HEK293T (cell line): ENCODE results near the gene ZBTB20.

Source experiments
- BHLHE40 ChIP-seq: fragments of 450-650 bp; IDR thresholded peaks from 2 replicates; pipeline ENCODE4 v1.6.1; 2016; ENCODE audit warnings: mild to moderate bottlenecking, moderate library complexity, borderline replicate concordance
- CTBP1 ChIP-seq: fragments of 450-650 bp; IDR thresholded peaks from 2 replicates; pipeline ENCODE4 v1.6.1; 2016; ENCODE audit warnings: borderline replicate concordance
- ELF4 ChIP-seq: fragments of 450-650 bp; IDR thresholded peaks from 2 replicates; pipeline ENCODE4 v1.6.1; 2017; ENCODE audit warnings: antibody characterized with exemption
- FOXK2 ChIP-seq: fragments of 450-650 bp; IDR thresholded peaks from 2 replicates; pipeline ENCODE4 v1.6.1; 2016; ENCODE audit warnings: mild to moderate bottlenecking
- FOXM1 ChIP-seq: fragments of 450-650 bp; IDR thresholded peaks from 2 replicates; pipeline ENCODE4 v1.6.1; 2017; ENCODE audit warnings: mild to moderate bottlenecking, borderline replicate concordance
- NFRKB ChIP-seq: fragments of 450-650 bp; IDR thresholded peaks from 2 replicates; pipeline ENCODE4 v1.6.1; 2016; ENCODE audit warnings: mild to moderate bottlenecking, moderate library complexity
- SP1 ChIP-seq: fragments of 450-650 bp; IDR thresholded peaks from 2 replicates; pipeline ENCODE4 v1.6.1; 2017

GRCh38 chr3:114985776-114986175, 161.3 kb downstream of the ZBTB20 start:
- TF ChIP-seq FOXM1 (no peak), SP1 (no peak), CTBP1 (no peak), FOXK2 (no peak), ELF4 (no peak), BHLHE40 (no peak), NFRKB (no peak)
